ENCODE data around the gene MMD2.

DNA sequence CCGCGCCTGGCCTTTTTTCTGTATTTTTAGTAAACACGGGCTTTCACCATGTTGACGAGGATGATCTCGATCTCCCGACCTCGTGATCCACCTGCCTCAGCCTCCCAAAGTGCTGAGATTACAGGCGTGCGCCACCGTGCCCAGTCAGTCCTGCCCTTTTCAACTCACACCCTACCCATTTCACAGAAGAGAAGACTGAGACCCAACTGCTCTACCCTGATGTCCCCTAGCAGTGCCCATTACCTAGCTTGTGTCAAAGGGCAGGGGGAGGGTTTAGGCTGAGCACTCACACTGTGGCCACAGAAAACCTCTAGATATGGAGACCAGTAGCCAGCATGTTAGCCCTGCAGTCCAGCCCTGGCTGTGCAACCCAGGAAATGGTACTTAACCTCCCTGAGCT is 15.7 kb downstream of the MMD2 start:
- TF ChIP-seq, protein P1, sequence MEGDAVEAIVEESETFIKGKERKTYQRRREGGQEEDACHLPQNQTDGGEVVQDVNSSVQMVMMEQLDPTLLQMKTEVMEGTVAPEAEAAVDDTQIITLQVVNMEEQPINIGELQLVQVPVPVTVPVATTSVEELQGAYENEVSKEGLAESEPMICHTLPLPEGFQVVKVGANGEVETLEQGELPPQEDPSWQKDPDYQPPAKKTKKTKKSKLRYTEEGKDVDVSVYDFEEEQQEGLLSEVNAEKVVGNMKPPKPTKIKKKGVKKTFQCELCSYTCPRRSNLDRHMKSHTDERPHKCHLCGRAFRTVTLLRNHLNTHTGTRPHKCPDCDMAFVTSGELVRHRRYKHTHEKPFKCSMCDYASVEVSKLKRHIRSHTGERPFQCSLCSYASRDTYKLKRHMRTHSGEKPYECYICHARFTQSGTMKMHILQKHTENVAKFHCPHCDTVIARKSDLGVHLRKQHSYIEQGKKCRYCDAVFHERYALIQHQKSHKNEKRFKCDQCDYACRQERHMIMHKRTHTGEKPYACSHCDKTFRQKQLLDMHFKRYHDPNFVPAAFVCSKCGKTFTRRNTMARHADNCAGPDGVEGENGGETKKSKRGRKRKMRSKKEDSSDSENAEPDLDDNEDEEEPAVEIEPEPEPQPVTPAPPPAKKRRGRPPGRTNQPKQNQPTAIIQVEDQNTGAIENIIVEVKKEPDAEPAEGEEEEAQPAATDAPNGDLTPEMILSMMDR (IDR thresholded peaks at IDR 0.05), result no peak
- TF ChIP-seq EZH2 (IDR thresholded peaks at IDR 0.05; ENCODE audit: borderline replicate concordance, insufficient read depth, low read depth, low read length, poor library complexity, severe bottlenecking), result no peak

Data from B cell (primary cell).